Endothelial cell of umbilical vein (primary cell): ENCODE results near the gene ZNF563. TPM values are rescaled to one million over a fixed set of nuclear protein-coding genes. Genes with fewer than 3 reads are reported as not detected.

Experiments used
- BruUV-seq: library from RNA; stranded (reverse); fragments of 400-500 nt; replicated peaks from 2 replicates; lab custom pipeline; 2021; lab: Mats Ljungman, UMichigan
- CTCF ChIA-PET: fragments of 300-600, 350-600 bp; sonication (Branson Sonifier 250); formaldehyde crosslinking; loops from one replicate; lab custom pipeline; 2021; ENCODE audit warnings: antibody characterized with exemption, inconsistent platforms; lab: Charles Lee
- POLR2A ChIA-PET: fragments of 300-600, 350-600 bp; sonication (Branson Sonifier 250); formaldehyde crosslinking; loops from one replicate; lab custom pipeline; 2021; ENCODE audit warnings: antibody characterized with exemption, inconsistent platforms; lab: Charles Lee
- DNase-seq: peaks from one replicate; pipeline ENCODE4 v3.0.0-alpha.2; 2011; ENCODE audit warnings: low read depth, low spot score
- FAIRE-seq: peaks from 2 replicates; lab custom pipeline; 2011; peaks lifted over from hg19 to GRCh38; lab: Jason Lieb, UNC
- H2AFZ ChIP-seq: 2 replicates; pipeline ENCODE4 v1.6.0; 2012; ENCODE audit warnings: low read depth, low read length, control low read depth, inconsistent platforms
- H3K27ac ChIP-seq: 2 replicates; pipeline ENCODE4 v1.5.1; 2011; ENCODE audit warnings: low read depth, mild to moderate bottlenecking, control low read depth, low read length, moderate library complexity; ENCODE audit not compliant: insufficient read depth
- H3K27me3 ChIP-seq, 2 experiments: 2 replicates each; pipeline versions ENCODE4 v1.6.0 to v1.6.1; 2011; ENCODE audit warnings: low read length in 2 of 2, mixed read lengths in 1 of 2; ENCODE audit not compliant: control insufficient read depth in 2 of 2, insufficient read depth in 2 of 2
- H3K36me3 ChIP-seq, 2 experiments: 2 replicates in 1 of 2; 3 replicates in 1 of 2; pipeline ENCODE4 v1.5.1; 2011; ENCODE audit warnings: low read length in 2 of 2, mild to moderate bottlenecking in 1 of 2, moderate library complexity in 1 of 2; ENCODE audit not compliant: control insufficient read depth in 2 of 2, insufficient read depth in 2 of 2; ENCODE audit errors: extremely low read depth in 1 of 2
- H3K4me1 ChIP-seq: 3 replicates; pipeline ENCODE4 v1.5.1; 2011; ENCODE audit warnings: mild to moderate bottlenecking, low read length; ENCODE audit not compliant: control insufficient read depth, insufficient read depth; ENCODE audit errors: extremely low read depth
- H3K4me2 ChIP-seq: 2 replicates; pipeline ENCODE4 v1.6.1; 2011; ENCODE audit warnings: low read length, control low read depth, mixed read lengths; ENCODE audit not compliant: insufficient read depth
- H3K4me3 ChIP-seq, 3 experiments: fragments of 200-600 bp in 1 of 3; sonication (generic), shearing (Covaris generic) in 1 of 3; replicated peaks in 1 of 3; 2 replicates each; pipeline ENCODE4 v1.5.1; 2011 to 2016; ENCODE audit warnings: control low read depth in 3 of 3, low read length in 3 of 3, mild to moderate bottlenecking in 2 of 3, inconsistent platforms in 1 of 3, low read depth in 1 of 3, moderate library complexity in 1 of 3; ENCODE audit not compliant: insufficient read depth in 1 of 3
- H3K79me2 ChIP-seq: 2 replicates; pipeline ENCODE4 v1.6.0; 2012; ENCODE audit warnings: low read length, inconsistent platforms; ENCODE audit not compliant: control insufficient read depth, insufficient read depth
- H3K9ac ChIP-seq: replicated peaks from 2 replicates; pipeline ENCODE3; 2011; ENCODE audit warnings: low read length, control low read depth; ENCODE audit not compliant: insufficient read depth; ENCODE audit errors: extremely low read depth
- H3K9me1 ChIP-seq: replicated peaks from 3 replicates; pipeline ENCODE4 v1.6.0; 2011; ENCODE audit warnings: mild to moderate bottlenecking, low read length; ENCODE audit not compliant: control insufficient read depth, insufficient read depth; ENCODE audit errors: extremely low read depth
- H3K9me3 ChIP-seq: replicated peaks from 2 replicates; pipeline ENCODE4 v1.5.1; 2012; ENCODE audit warnings: low read length, inconsistent platforms; ENCODE audit not compliant: control insufficient read depth, insufficient read depth
- H4K20me1 ChIP-seq: replicated peaks from 2 replicates; pipeline ENCODE3; 2011; ENCODE audit warnings: mild to moderate bottlenecking, low read length; ENCODE audit not compliant: control insufficient read depth, insufficient read depth; ENCODE audit errors: extremely low read depth
- CTCF ChIP-seq, 2 donors: IDR thresholded peaks; 1 replicate in 1 of 2; 2 replicates in 1 of 2; pipeline ENCODE4 v1.5.1; 2011; ENCODE audit warnings: low read length in 2 of 2, mild to moderate bottlenecking in 2 of 2, moderate library complexity in 2 of 2, control low read depth in 1 of 2, inconsistent platforms in 1 of 2, low read depth in 1 of 2; ENCODE audit not compliant: insufficient read depth in 1 of 2; ENCODE audit errors: extremely low read depth in 1 of 2
- EZH2 ChIP-seq: IDR thresholded peaks from 2 replicates; pipeline ENCODE4 v1.6.1; 2012; ENCODE audit warnings: borderline replicate concordance, low read depth, mild to moderate bottlenecking, moderate library complexity, low read length, inconsistent platforms; ENCODE audit not compliant: severe bottlenecking
- FOS ChIP-seq: IDR thresholded peaks from 2 replicates; pipeline ENCODE4 v1.6.1; 2011; ENCODE audit warnings: mild to moderate bottlenecking, low read length, moderate library complexity, borderline replicate concordance; ENCODE audit not compliant: insufficient read depth
- GATA2 ChIP-seq: IDR thresholded peaks from 2 replicates; pipeline ENCODE4 v1.7.0; 2011; ENCODE audit warnings: low read depth, mild to moderate bottlenecking, moderate library complexity, mixed read lengths, low read length; ENCODE audit not compliant: insufficient read length, insufficient read depth
- JUN ChIP-seq: IDR thresholded peaks from 2 replicates; pipeline ENCODE4 v1.6.1; 2011; ENCODE audit warnings: borderline replicate concordance, low read depth; ENCODE audit not compliant: insufficient read length, insufficient read depth
- MAX ChIP-seq: IDR thresholded peaks from 2 replicates; pipeline ENCODE4 v1.6.1; 2011; ENCODE audit not compliant: insufficient read depth, insufficient read length
- MYC ChIP-seq: IDR thresholded peaks from one replicate; pipeline ENCODE4 v1.6.1; 2011; ENCODE audit warnings: mild to moderate bottlenecking, low read depth, low read length
- POLR2A ChIP-seq: IDR thresholded peaks from 2 replicates; pipeline ENCODE4 v1.6.1; 2012; ENCODE audit warnings: low read depth, mild to moderate bottlenecking, control low read depth, low read length
- POLR2AphosphoS5 ChIP-seq: IDR thresholded peaks from 2 replicates; pipeline ENCODE4 v1.6.1; 2012; ENCODE audit warnings: low read depth, mild to moderate bottlenecking, control low read depth, low read length, moderate library complexity; ENCODE audit not compliant: insufficient read depth
- dilution Hi-C: fragments of 300-500 bp; cut with MboI; formaldehyde crosslinking; loops from one replicate; pipeline ENCODE4 v1.15.0; 2019; ENCODE audit warnings: low sequenced_read_pairs; ENCODE audit not compliant: extremely low pct_ligation_motif_present
- intact Hi-C: fragments of 100-400 bp; cut with micrococcal nuclease; formaldehyde crosslinking; loops from one replicate; pipeline ENCODE4 v1.10.0; 2022
- polyA plus RNA-seq, 4 experiments: library from polyadenylated mRNA; depleted of rRNA in 3 of 4; stranded (reverse) in 3 of 4; unstranded in 1 of 4; fragments of >200 nt; gene quantifications; 2 replicates each; pipeline versions ENCODE4 v1.2.1 to v1.2.3, GENCODE V29; 2011 to 2012; ENCODE audit warnings: missing spikeins in 1 of 4
- total RNA-seq: library from RNA; stranded (reverse); gene quantifications from 2 replicates; pipeline ENCODE4 v1.2.3, GENCODE V29; 2021

Gene ZNF563
- total and polyA plus RNA-seq, 2 donors (not counting 3 experiments of a cell fraction or from before 2014, with no cell fraction given), result 0.35 to 1.1 TPM

- Histone ChIP-seq H3K36me3 (no peaks in the 10 kb centered on the region), H3K9me3 (no peaks in the 10 kb centered on the region), H2AFZ (no peak overlapping the region), H4K20me1 (no peaks in the 10 kb centered on the region), H3K9ac (no peak overlapping the region), H3K9me1 (no peaks in the 10 kb centered on the region), H3K4me3 (no peak overlapping the region), H3K27ac (no peak overlapping the region), H3K4me1 (no peaks in the 10 kb centered on the region), H3K79me2 (no peaks in the 10 kb centered on the region), H3K27me3 (no peaks in the 10 kb centered on the region), H3K4me2 (no peak overlapping the region)
- FAIRE-seq (no peak), DNase-seq (no peak)
- CTCF ChIA-PET, result no interaction called here
- dilution Hi-C loops (no loop called here), intact Hi-C loops (no loop called here)
- BruUV-seq, result no TSS peak
- TF ChIP-seq FOS (no peak), POLR2A (no peak), MYC (no peak), JUN (no peak), GATA2 (no peak), POLR2AphosphoS5 (no peak), MAX (no peak), CTCF (IDR thresholded peaks at IDR 0.05; ENCODE audit: extremely low read depth in 1 of 2, insufficient read depth in 1 of 2, low read depth in 1 of 2, low read length in 2 of 2) (no peak), EZH2 (no peak)
- POLR2A ChIA-PET, result no interaction called here
Observed at GRCh38 chr19:12325690-12326089, 7.7 kb downstream of the ZNF563 start.
